Measurements from ENCODE around the gene CELF6. TPM values are rescaled to one million over a fixed set of nuclear protein-coding genes. Genes with fewer than 3 reads are reported as not detected.

The CELF6 gene
- total and polyA plus RNA-seq, 7 donors, result 2.1 to 5.8 (median 3.1) TPM; not detected in 2

DNA sequence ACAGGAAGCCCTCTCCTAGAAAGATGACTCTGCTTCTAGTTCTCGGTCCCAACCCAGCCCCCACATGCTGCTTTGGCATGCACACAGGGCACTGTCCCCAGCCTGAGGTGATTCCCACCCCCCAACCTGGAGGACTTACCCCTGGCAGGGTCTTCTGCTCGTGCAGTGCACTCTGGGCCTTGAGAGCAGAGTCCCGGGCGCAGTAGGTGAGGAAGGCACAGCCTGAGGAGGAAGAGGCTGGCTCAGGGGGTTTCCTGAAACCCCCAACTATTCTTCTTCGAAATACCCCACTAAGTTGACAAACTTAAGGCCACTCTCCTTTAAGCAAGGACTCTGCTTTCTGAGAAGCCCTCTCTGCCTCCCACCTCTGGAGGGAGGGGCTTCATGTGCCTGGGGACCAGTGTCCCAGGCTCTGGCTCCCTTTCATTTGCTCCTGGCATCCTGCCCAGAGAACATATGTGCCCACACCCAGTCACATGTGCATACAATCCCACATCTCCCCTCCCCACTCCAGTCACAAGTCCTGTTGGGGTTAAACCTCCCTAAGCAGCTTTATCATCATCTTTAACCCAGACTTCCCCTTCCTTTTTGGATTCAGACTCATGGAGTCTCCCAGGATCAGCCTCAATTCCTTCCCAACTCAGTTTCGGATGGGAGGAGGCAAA lies 4.1 kb downstream of the CELF6 start:
- H3K27me3 ChIP-seq, result no peaks in the 10 kb centered on the region
- H3K4me3 ChIP-seq, result no peak overlapping the region
- H3K4me1 ChIP-seq, result peaks cover 0 to 15% (median 12%) of the 10 kb centered on the region in 4 donors
- TF ChIP-seq EP300 (IDR thresholded peaks at IDR 0.05) (no peak), POLR2A (IDR thresholded peaks at IDR 0.05) (no peak), CTCF (IDR thresholded peaks at IDR 0.05) (no peak), POLR2AphosphoS5 (IDR thresholded peaks at IDR 0.05) (no peak)
- no peaks in the 10 kb centered on the region for H3K9me3 ChIP-seq
- no peaks in the 10 kb centered on the region for H3K36me3 ChIP-seq
- H3K27ac ChIP-seq, result no peak overlapping the region
- intact Hi-C loops (cut with DNase I), result no loop called here
- 71 to 72% methylated on average over 6 of the region's 6 CpGs for WGBS, 2 donors
- no peak for DNase-seq

- Histone ChIP-seq H3K27ac (no peak overlapping the region), H3K4me1 (no peaks in the 10 kb centered on the region), H3K9me3 (no peaks in the 10 kb centered on the region), H3K4me3 (no peak overlapping the region), H3K36me3 (no peaks in the 10 kb centered on the region), H3K27me3 (no peaks in the 10 kb centered on the region)
- intact Hi-C loops (cut with DNase I), result no loop called here
- no peak for TF ChIP-seq EP300 (IDR thresholded peaks at IDR 0.05)
- no peak for TF ChIP-seq POLR2A (IDR thresholded peaks at IDR 0.05)
- no peak for TF ChIP-seq CTCF (IDR thresholded peaks at IDR 0.05)
- no peak for TF ChIP-seq POLR2AphosphoS5 (IDR thresholded peaks at IDR 0.05)
- WGBS, 2 donors, result 90 to 94% methylated on average over 2 of the region's 2 CpGs
- DNase-seq, result no peak
These were observed 6.1 kb downstream of the CELF6 start for GRCh38 chr15:72313881-72314280.

DNA sequence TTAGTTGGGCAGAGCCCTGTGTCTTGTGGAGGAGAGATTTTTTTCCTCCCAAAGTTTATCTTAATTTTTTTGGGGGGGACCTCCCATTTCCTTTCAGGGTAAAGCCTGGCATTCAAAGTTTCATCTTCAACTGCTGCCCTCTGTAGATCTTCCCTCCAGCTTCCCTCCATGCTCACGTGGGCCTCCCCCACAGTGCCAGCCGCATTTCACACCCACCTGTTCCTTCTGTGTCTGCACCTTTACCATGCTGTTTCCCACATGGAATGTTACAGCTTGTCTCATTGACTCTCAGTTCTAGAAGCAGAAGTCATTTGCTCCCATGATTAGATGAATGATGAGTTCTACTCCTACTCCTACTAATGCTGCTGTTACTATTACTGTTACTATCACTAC lies 6.5 kb downstream of the CELF6 start:
- Histone ChIP-seq H3K4me1 (no peaks in the 10 kb centered on the region), H3K9me3 (no peaks in the 10 kb centered on the region), H3K36me3 (no peaks in the 10 kb centered on the region), H3K27me3 (no peaks in the 10 kb centered on the region), H3K27ac (no peak overlapping the region), H3K4me3 (no peak overlapping the region)
- intact Hi-C loops (cut with DNase I), result no loop called here
- WGBS, 2 donors, result 82 to 86% methylated on average over 2 of the region's 2 CpGs
- DNase-seq, result no peak
- TF ChIP-seq CTCF (IDR thresholded peaks at IDR 0.05), result no peak
- TF ChIP-seq POLR2AphosphoS5 (IDR thresholded peaks at IDR 0.05), result no peak
- no peak for TF ChIP-seq EP300 (IDR thresholded peaks at IDR 0.05)
- no peak for TF ChIP-seq POLR2A (IDR thresholded peaks at IDR 0.05)

GRCh38 chr15:72312605-72313447 lies 7.1 kb downstream of the CELF6 start:
- TF ChIP-seq CTCF (IDR thresholded peaks at IDR 0.05), result peak; percentile 46 to 69 (median 64)
- no peak for TF ChIP-seq POLR2AphosphoS5 (IDR thresholded peaks at IDR 0.05)
- no peaks in the 10 kb centered on the region for H3K36me3 ChIP-seq
- intact Hi-C loops (cut with DNase I), result no loop called here
- no peaks in the 10 kb centered on the region for H3K4me1 ChIP-seq
- no peak overlapping the region for H3K27ac ChIP-seq
- peak; percentile 73 for DNase-seq
- H3K4me3 ChIP-seq, result no peak overlapping the region
- H3K27me3 ChIP-seq, result no peaks in the 10 kb centered on the region
- 54 to 64% methylated on average over 2 of the region's 2 CpGs for WGBS, 2 donors
- no peaks in the 10 kb centered on the region for H3K9me3 ChIP-seq

Data from sigmoid colon (tissue), 7 donors.